Body of pancreas (tissue), 4 donors: Measurements from ENCODE around the gene PPTC7.

ENCODE experiments used
- CTCF ChIP-seq, 7 experiments: fragments of 450-650 bp in 4 of 7; fragments of 200-600 bp in 3 of 7; sonication (generic) in 3 of 7; IDR thresholded peaks; one replicate each; pipeline ENCODE4 v1.5.1; 2016 to 2019; ENCODE audit warnings: antibody characterized with exemption in 7 of 7
- POLR2A ChIP-seq, 3 donors: fragments of 450-650 bp; IDR thresholded peaks; one replicate each; pipeline ENCODE4 v1.6.1; 2016; ENCODE audit warnings: antibody characterized with exemption in 3 of 3, mild to moderate bottlenecking in 2 of 3

GRCh38 chr12:110582276-110583136, 612 bp downstream of the PPTC7 start:
- TF ChIP-seq POLR2A (IDR thresholded peaks at IDR 0.05) (peak in 2 of 3 donors; percentile 19 to 39), CTCF (IDR thresholded peaks at IDR 0.05) (no peak)
